GM10266 (cell line): ENCODE data around the gene RIBC1.

Experiments used
- DNase-seq: peaks from one replicate; pipeline ENCODE4 v3.0.0; 2012; ENCODE audit errors: extremely low spot score
- CTCF ChIP-seq: IDR thresholded peaks from 2 replicates; pipeline ENCODE4 v1.5.1; 2012; ENCODE audit warnings: mild to moderate bottlenecking, low read depth; ENCODE audit not compliant: control insufficient read depth, insufficient read depth; ENCODE audit errors: missing control alignments

Gene RIBC1

GRCh38 chrX:53421125-53421524 lies 1.5 kb upstream of the RIBC1 start:
- no peak for TF ChIP-seq CTCF
- DNase-seq = no peak

GRCh38 chrX:53421772-53422085 lies 944 bp upstream of the RIBC1 start:
- no peak for TF ChIP-seq CTCF
- DNase-seq = no peak

- TF ChIP-seq CTCF = no peak
Observed at GRCh38 chrX:53422086-53422860, 400 bp upstream of the RIBC1 start, which contains the start of gene SMC1A. Gene SMC1A (minus strand): TSS chrX:53422654. CDS start chrX:53422600, 54 bp downstream.

GRCh38 chrX:53429755-53430154 lies 7.1 kb downstream of the RIBC1 start:
- DNase-seq = no peak
- no peak for TF ChIP-seq CTCF

More at GRCh38 chrX:53422086-53422860, 400 bp upstream of the RIBC1 start, which contains the start of gene SMC1A:
- DNase-seq = peak; percentile 89

- no peak for TF ChIP-seq CTCF
- DNase-seq = no peak
Observed at GRCh38 chrX:53430231-53430630, 7.6 kb downstream of the RIBC1 start.

- no peak for TF ChIP-seq CTCF
- DNase-seq = peak; percentile 78
Observed at GRCh38 chrX:53433651-53434639, 11.3 kb downstream of the RIBC1 start, which contains the start of gene HSD17B10. Gene HSD17B10 (minus strand): TSS chrX:53434370. CDS start chrX:53434345, 25 bp downstream.
